Coronary artery (tissue), 2 donors: ENCODE measurements around the gene MTMR10.

Experiments
- DNase-seq: peaks from one replicate; pipeline ENCODE4 v3.0.0-alpha.2; 2017; ENCODE audit warnings: low spot score
- H3K27ac ChIP-seq, 2 donors: fragments of 200-600 bp; sonication (generic); one replicate each; pipeline ENCODE4 v1.5.1; 2016 to 2019
- H3K4me3 ChIP-seq: fragments of 200-600 bp; sonication (generic); 2 replicates; pipeline ENCODE4 v1.5.1; 2016; ENCODE audit warnings: mild to moderate bottlenecking, moderate library complexity
- CTCF ChIP-seq: fragments of 200-600 bp; sonication (generic); IDR thresholded peaks from one replicate; pipeline ENCODE4 v1.5.1; 2019; ENCODE audit warnings: antibody characterized with exemption

MTMR10 gene

GRCh38 chr15:30922480-30923311, 68.7 kb downstream of the MTMR10 start:
- TF ChIP-seq CTCF = no peak
- DNase-seq = no peak
- Histone ChIP-seq H3K4me3 (no peak overlapping the region), H3K27ac (no peak overlapping the region)

DNA sequence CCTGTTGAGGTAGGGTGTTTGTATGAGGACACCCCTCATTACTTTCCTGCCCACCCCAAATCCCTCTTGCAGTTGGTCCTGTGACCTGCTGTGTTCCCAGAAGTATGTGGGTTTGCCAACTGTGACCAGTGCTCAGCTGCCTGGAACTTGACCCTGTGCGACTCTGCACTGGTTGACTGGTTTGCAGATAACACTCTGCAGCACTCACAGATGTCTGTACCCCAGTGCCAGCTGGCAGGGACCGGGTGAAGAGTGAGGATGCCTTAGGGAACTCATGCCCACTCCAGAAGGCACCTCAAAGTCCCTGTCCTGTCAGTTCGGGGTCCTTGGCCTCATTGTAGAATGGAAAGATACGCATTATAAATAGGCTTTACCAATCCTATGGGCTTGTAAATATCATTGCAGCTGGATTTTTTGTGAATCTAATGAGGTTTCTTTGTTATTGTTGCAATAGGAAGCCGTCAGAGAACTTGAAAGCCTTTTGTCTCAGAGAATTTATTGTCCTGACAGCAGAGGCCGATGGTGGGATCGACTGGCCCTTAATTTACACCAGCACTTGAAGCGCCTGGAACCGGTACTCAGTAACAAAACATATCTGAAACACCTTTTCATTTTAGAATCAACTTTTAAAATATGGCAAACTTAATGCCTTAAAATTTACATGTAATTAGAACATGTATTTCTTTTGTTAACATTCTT, 69.5 kb downstream of the MTMR10 start:
- no peak for DNase-seq
- H3K27ac ChIP-seq = peak overlapping the region in 1 of 2 donors; percentile 21
- TF ChIP-seq CTCF = no peak
- H3K4me3 ChIP-seq = no peak overlapping the region

DNA sequence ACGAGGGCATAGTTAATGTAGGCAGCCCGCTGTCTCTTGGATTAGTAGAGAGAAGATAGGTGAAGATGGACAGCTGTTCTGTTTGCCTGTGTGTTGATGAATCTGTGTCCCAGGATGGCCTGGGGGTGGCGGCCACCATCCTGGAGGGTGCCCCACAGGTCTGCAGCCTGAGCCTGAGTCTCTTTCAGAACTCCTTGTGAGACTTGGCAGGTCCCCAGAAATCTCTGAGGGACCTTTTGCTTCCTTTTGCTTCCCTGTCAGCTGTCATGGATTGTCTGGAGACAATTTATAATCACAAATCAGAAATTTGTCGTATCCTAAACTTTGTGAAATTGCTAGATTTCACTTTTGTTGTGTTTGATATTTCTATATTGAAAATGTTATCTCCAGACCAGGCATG, 70.3 kb downstream of the MTMR10 start:
- TF ChIP-seq CTCF = no peak

DNA sequence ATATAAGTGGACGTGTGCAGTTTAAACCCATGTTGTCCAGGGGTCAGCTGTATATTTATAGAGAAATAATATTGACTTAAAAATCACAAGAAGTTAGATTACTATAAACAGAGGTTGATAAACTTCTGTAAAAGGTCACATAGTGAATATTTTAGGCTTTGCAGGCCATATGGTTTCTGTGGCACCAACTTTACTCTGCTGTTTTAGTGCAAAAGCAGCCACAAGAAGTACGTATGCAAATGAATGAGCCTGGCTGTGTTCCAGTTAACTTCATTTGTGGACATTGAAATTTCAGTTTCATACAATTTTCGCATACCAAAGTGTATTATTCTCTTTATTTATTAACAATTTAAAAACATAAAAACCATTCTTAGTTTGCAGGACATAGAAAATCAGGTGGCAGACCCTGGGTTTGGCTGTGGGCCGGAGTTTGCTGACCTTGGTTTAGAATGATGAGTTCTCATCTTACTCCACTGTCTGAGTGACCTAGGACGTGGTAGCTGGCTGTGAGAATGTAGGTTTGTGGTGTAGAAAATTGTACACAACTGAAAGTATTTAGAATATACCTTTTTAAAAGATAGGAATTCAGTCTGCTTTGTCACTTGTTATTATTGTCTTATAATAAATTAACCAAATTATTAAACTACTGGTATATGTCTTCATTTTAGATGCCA, 71.4 kb downstream of the MTMR10 start:
- DNase-seq = no peak
- Histone ChIP-seq H3K4me3 (no peak overlapping the region), H3K27ac (no peak overlapping the region)
- TF ChIP-seq CTCF = no peak

More for the DNA sequence above, 70.3 kb downstream of the MTMR10 start:
- no peak for DNase-seq
- H3K4me3 ChIP-seq = no peak overlapping the region
- H3K27ac ChIP-seq = no peak overlapping the region

- TF ChIP-seq CTCF = no peak
Measured at GRCh38 chr15:30918366-30918765, 73.1 kb downstream of the MTMR10 start.

DNA sequence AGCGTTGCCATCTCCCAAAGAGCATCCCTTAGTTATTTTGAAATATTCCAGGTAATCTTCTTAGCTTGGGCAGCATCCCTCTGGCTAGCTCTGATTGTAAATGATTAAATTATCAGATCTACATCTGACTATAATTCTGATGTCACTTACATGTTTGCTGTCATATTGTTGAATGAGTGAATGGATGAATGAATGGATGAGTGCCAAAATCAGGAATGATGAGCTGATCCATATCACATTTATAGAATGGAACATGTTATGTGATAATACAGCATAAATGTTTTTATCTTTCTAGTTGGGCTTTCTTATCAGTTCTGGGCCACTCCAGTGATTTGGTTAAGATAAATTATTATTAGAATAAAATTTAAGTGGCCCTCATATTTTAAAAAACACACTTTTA, 73.8 kb downstream of the MTMR10 start:
- H3K27ac ChIP-seq = no peak overlapping the region
- no peak for TF ChIP-seq CTCF
- H3K4me3 ChIP-seq = no peak overlapping the region

More at GRCh38 chr15:30918366-30918765, 73.1 kb downstream of the MTMR10 start:
- no peak overlapping the region for H3K27ac ChIP-seq
- H3K4me3 ChIP-seq = no peak overlapping the region
- no peak for DNase-seq

More for the DNA sequence above, 73.8 kb downstream of the MTMR10 start:
- no peak for DNase-seq
